Neural cell (in vitro differentiated cells): Measurements from ENCODE around the gene SLC25A17. TPM values are rescaled to one million over a fixed set of nuclear protein-coding genes. Genes with fewer than 3 reads are reported as not detected.

Source experiments
- H2AFZ ChIP-seq: fragments of 200-600, 300-800 bp; sonication (generic), shearing (Covaris generic); 2 replicates; pipeline ENCODE4 v1.6.0; 2014; ENCODE audit warnings: low read depth, mild to moderate bottlenecking, antibody characterized with exemption, low read length, moderate library complexity
- H3F3A ChIP-seq: fragments of 200-600 bp; shearing (Covaris generic); 2 replicates; pipeline ENCODE4 v1.6.1; 2016; ENCODE audit warnings: mild to moderate bottlenecking, moderate library complexity, mixed read lengths, antibody characterized with exemption, low read length; ENCODE audit not compliant: insufficient read depth, poor library complexity, severe bottlenecking
- H3K27ac ChIP-seq: fragments of 200-600, 300-800 bp; sonication (generic), shearing (Covaris generic); 2 replicates; pipeline ENCODE4 v1.5.1; 2014; ENCODE audit warnings: mild to moderate bottlenecking, low read length, moderate library complexity
- H3K27me3 ChIP-seq: fragments of 300-800, 200-600 bp; sonication (generic), shearing (Covaris generic); 2 replicates; pipeline ENCODE4 v1.6.0; 2014; ENCODE audit warnings: mild to moderate bottlenecking, low read depth, low read length, moderate library complexity; ENCODE audit not compliant: insufficient read depth
- H3K36me3 ChIP-seq: fragments of 300-800, 200-600 bp; sonication (generic), shearing (Covaris generic); 2 replicates; pipeline ENCODE4 v1.5.1; 2014; ENCODE audit warnings: mild to moderate bottlenecking, antibody characterized with exemption, low read length, moderate library complexity; ENCODE audit not compliant: insufficient read depth
- H3K4me2 ChIP-seq: fragments of 300-800, 200-600 bp; sonication (generic), shearing (Covaris generic); 2 replicates; pipeline ENCODE4 v1.6.0; 2014; ENCODE audit warnings: mild to moderate bottlenecking, low read length
- H3K4me3 ChIP-seq: fragments of 300-800, 200-600 bp; sonication (generic), shearing (Covaris generic); 2 replicates; pipeline ENCODE4 v1.5.1; 2014; ENCODE audit warnings: mild to moderate bottlenecking, low read length, moderate library complexity
- H3K79me2 ChIP-seq: fragments of 200-600 bp; shearing (Covaris generic); replicated peaks from 2 replicates; pipeline ENCODE4 v1.6.0; 2014; ENCODE audit warnings: mild to moderate bottlenecking, low read length, moderate library complexity; ENCODE audit not compliant: insufficient read depth
- H3K9ac ChIP-seq: fragments of 300-800, 200-600 bp; sonication (generic), shearing (Covaris generic); 2 replicates; pipeline ENCODE4 v1.6.1; 2016; ENCODE audit warnings: mild to moderate bottlenecking, low read length, mixed read lengths
- H3K9me2 ChIP-seq: fragments of 200-600 bp; shearing (Covaris generic); 2 replicates; pipeline ENCODE4 v1.6.1; 2016; ENCODE audit warnings: mild to moderate bottlenecking, low read length, mixed read lengths; ENCODE audit not compliant: insufficient read depth
- H3K9me3 ChIP-seq: fragments of 200-600, 300-800 bp; sonication (generic), shearing (Covaris generic); 2 replicates; pipeline ENCODE4 v1.6.1; 2016; ENCODE audit warnings: mild to moderate bottlenecking, mixed run types, low read length, moderate library complexity, mixed read lengths
- H4K20me1 ChIP-seq: fragments of 200-600 bp; shearing (Covaris generic); 2 replicates; pipeline ENCODE4 v1.6.1; 2016; ENCODE audit warnings: mild to moderate bottlenecking, mixed run types; ENCODE audit not compliant: insufficient read depth
- CTCF ChIP-seq: fragments of 450-650 bp; IDR thresholded peaks from 2 replicates; pipeline ENCODE4 v1.5.1; 2014; ENCODE audit warnings: antibody characterized with exemption, mild to moderate bottlenecking, moderate library complexity; ENCODE audit not compliant: poor library complexity, severe bottlenecking
- EP300 ChIP-seq: fragments of 450-650 bp; conservative IDR thresholded peaks from 2 replicates; pipeline ENCODE4 v1.6.1; 2014; ENCODE audit warnings: antibody characterized with exemption, mild to moderate bottlenecking, moderate library complexity; ENCODE audit not compliant: poor library complexity, severe bottlenecking
- EZH2 ChIP-seq: fragments of 200-600, 300-800 bp; shearing (Covaris generic), sonication (generic); IDR thresholded peaks from 2 replicates; pipeline ENCODE4 v1.6.1; 2014; ENCODE audit warnings: antibody characterized with exemption, low read length, borderline replicate concordance, mild to moderate bottlenecking; ENCODE audit not compliant: insufficient read depth, poor library complexity, severe bottlenecking
- MXI1 ChIP-seq: fragments of 450-650 bp; conservative IDR thresholded peaks from 2 replicates; pipeline ENCODE4 v1.6.1; 2014; ENCODE audit warnings: antibody characterized with exemption, mild to moderate bottlenecking; ENCODE audit not compliant: poor library complexity, severe bottlenecking
- POLR2AphosphoS5 ChIP-seq: IDR thresholded peaks from 2 replicates; pipeline ENCODE4 v1.6.1; 2012
- RAD21 ChIP-seq: fragments of 450-650 bp; conservative IDR thresholded peaks from 2 replicates; pipeline ENCODE4 v1.6.1; 2014; ENCODE audit warnings: antibody characterized with exemption, mild to moderate bottlenecking, moderate library complexity
- SMC3 ChIP-seq: fragments of 450-650 bp; conservative IDR thresholded peaks from 2 replicates; pipeline ENCODE4 v1.6.1; 2014; ENCODE audit warnings: antibody characterized with exemption, mild to moderate bottlenecking, moderate library complexity; ENCODE audit not compliant: poor library complexity
- TAF1 ChIP-seq: IDR thresholded peaks from 2 replicates; pipeline ENCODE4 v1.6.1; 2012; ENCODE audit warnings: low read depth
- polyA plus RNA-seq: library from polyadenylated mRNA; depleted of rRNA; stranded (reverse); fragments of >200 nt; gene quantifications from 2 replicates; pipeline ENCODE4 v1.2.3, GENCODE V29; 2014
- TF ChIP-seq, protein P1 (sequence below): IDR thresholded peaks from 2 replicates; pipeline ENCODE4 v1.6.1; 2012; ENCODE audit warnings: borderline replicate concordance

The SLC25A17 gene
- polyA plus RNA-seq, 1 donor from 2014 or later: 49.3 TPM

GRCh38 chr22:40803321-40803720 is 15.8 kb downstream of the SLC25A17 start:
- Histone ChIP-seq H3K9me2 (no peaks in the 10 kb centered on the region), H3K79me2 (peaks cover 4% of the 10 kb centered on the region), H3K36me3 (no peaks in the 10 kb centered on the region), H3K9ac (no peak overlapping the region), H3K4me2 (no peak overlapping the region), H2AFZ (no peak overlapping the region), H3K27me3 (no peaks in the 10 kb centered on the region), H3K9me3 (no peaks in the 10 kb centered on the region), H3K4me3 (no peak overlapping the region), H4K20me1 (no peaks in the 10 kb centered on the region), H3F3A (no peaks in the 10 kb centered on the region), H3K27ac (no peak overlapping the region)
- no peak for TF ChIP-seq TAF1
- no peak for TF ChIP-seq RAD21
- no peak for TF ChIP-seq EP300
- TF ChIP-seq POLR2AphosphoS5: no peak

GRCh38 chr22:40799008-40799407 is 20.1 kb downstream of the SLC25A17 start:
- no peak overlapping the region for H3K27ac ChIP-seq
- H3K4me3 ChIP-seq: no peak overlapping the region
- no peaks in the 10 kb centered on the region for H3K79me2 ChIP-seq
- no peak overlapping the region for H2AFZ ChIP-seq
- H3K27me3 ChIP-seq: no peaks in the 10 kb centered on the region
- H3K9me3 ChIP-seq: no peaks in the 10 kb centered on the region
- H3K4me2 ChIP-seq: no peak overlapping the region
- no peak for TF ChIP-seq SMC3
- TF ChIP-seq EZH2: no peak
- TF ChIP-seq RAD21: no peak
- TF ChIP-seq, protein P1, sequence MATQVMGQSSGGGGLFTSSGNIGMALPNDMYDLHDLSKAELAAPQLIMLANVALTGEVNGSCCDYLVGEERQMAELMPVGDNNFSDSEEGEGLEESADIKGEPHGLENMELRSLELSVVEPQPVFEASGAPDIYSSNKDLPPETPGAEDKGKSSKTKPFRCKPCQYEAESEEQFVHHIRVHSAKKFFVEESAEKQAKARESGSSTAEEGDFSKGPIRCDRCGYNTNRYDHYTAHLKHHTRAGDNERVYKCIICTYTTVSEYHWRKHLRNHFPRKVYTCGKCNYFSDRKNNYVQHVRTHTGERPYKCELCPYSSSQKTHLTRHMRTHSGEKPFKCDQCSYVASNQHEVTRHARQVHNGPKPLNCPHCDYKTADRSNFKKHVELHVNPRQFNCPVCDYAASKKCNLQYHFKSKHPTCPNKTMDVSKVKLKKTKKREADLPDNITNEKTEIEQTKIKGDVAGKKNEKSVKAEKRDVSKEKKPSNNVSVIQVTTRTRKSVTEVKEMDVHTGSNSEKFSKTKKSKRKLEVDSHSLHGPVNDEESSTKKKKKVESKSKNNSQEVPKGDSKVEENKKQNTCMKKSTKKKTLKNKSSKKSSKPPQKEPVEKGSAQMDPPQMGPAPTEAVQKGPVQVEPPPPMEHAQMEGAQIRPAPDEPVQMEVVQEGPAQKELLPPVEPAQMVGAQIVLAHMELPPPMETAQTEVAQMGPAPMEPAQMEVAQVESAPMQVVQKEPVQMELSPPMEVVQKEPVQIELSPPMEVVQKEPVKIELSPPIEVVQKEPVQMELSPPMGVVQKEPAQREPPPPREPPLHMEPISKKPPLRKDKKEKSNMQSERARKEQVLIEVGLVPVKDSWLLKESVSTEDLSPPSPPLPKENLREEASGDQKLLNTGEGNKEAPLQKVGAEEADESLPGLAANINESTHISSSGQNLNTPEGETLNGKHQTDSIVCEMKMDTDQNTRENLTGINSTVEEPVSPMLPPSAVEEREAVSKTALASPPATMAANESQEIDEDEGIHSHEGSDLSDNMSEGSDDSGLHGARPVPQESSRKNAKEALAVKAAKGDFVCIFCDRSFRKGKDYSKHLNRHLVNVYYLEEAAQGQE: no peak
- TF ChIP-seq POLR2AphosphoS5: no peak
- TF ChIP-seq MXI1: no peak
- no peak for TF ChIP-seq TAF1
- TF ChIP-seq EP300: no peak
- TF ChIP-seq CTCF: no peak
- no peaks in the 10 kb centered on the region for H4K20me1 ChIP-seq
- H3K36me3 ChIP-seq: no peaks in the 10 kb centered on the region
- H3K9ac ChIP-seq: no peak overlapping the region
- no peaks in the 10 kb centered on the region for H3F3A ChIP-seq
- H3K9me2 ChIP-seq: no peaks in the 10 kb centered on the region

GRCh38 chr22:40797427-40797826 is 21.7 kb downstream of the SLC25A17 start:
- no peaks in the 10 kb centered on the region for H3K27me3 ChIP-seq
- no peaks in the 10 kb centered on the region for H3F3A ChIP-seq
- no peak overlapping the region for H3K9ac ChIP-seq
- H3K4me2 ChIP-seq: no peak overlapping the region
- no peak overlapping the region for H2AFZ ChIP-seq
- no peaks in the 10 kb centered on the region for H3K79me2 ChIP-seq
- no peak overlapping the region for H3K4me3 ChIP-seq
- no peaks in the 10 kb centered on the region for H3K9me2 ChIP-seq
- no peaks in the 10 kb centered on the region for H3K9me3 ChIP-seq
- no peaks in the 10 kb centered on the region for H3K36me3 ChIP-seq
- H4K20me1 ChIP-seq: no peaks in the 10 kb centered on the region
- TF ChIP-seq POLR2AphosphoS5 (no peak), TAF1 (no peak), CTCF (no peak), SMC3 (no peak), MXI1 (no peak), EZH2 (no peak), RAD21 (no peak), EP300 (no peak)
- TF ChIP-seq, protein P1: no peak
- no peak overlapping the region for H3K27ac ChIP-seq
